GM12874 (cell line): ENCODE measurements around the gene ZNF823.

Experiments used
- TF ChIP-seq, protein P1 (sequence below): IDR thresholded peaks from 2 replicates; pipeline ENCODE4 v1.5.1; 2011; ENCODE audit warnings: low read depth, mild to moderate bottlenecking, control low read depth, low read length, moderate library complexity; ENCODE audit not compliant: insufficient read depth

Gene ZNF823

DNA sequence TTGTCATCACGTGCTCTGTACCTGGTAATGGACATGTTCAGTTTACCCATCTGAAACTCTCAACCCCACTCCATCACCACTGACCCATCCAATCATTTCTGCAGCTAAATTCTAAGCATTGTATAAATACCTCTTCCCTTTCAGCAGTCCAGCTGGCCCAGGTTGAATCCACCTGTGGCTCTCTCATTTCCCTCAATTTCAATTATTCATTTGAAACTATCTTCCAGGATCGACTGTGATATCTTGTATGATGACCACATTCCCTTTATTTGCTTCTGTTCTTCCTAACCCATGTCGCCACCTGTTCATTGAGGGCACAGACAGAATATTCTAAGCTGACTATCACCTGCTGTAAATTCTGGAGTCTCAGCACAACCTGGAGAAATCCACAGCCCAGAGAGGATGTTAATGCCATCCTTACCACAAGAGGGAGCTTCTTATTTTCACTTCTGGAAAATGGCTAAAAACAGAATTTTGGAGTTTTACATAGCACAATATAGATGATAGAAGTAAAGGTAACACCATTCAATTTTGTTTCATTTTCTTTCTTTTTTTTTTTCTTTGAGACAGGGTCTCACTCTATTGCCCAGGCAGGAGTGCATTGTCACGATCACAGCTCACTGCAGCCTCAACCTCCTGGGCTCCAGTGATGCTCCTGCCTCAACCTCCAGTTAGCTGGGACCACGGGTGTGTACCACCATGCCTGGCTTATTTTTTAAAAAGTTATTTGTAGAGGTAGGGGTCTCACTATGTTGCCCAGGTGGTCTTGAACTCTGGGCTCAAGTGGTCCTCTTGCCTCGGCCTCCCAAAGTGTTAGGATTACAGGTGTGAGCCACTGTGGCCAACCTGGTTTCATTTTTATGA is 38.6 kb downstream of the ZNF823 start:
- TF ChIP-seq, protein P1, sequence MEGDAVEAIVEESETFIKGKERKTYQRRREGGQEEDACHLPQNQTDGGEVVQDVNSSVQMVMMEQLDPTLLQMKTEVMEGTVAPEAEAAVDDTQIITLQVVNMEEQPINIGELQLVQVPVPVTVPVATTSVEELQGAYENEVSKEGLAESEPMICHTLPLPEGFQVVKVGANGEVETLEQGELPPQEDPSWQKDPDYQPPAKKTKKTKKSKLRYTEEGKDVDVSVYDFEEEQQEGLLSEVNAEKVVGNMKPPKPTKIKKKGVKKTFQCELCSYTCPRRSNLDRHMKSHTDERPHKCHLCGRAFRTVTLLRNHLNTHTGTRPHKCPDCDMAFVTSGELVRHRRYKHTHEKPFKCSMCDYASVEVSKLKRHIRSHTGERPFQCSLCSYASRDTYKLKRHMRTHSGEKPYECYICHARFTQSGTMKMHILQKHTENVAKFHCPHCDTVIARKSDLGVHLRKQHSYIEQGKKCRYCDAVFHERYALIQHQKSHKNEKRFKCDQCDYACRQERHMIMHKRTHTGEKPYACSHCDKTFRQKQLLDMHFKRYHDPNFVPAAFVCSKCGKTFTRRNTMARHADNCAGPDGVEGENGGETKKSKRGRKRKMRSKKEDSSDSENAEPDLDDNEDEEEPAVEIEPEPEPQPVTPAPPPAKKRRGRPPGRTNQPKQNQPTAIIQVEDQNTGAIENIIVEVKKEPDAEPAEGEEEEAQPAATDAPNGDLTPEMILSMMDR = peak; percentile 32; the same call in 1 of the 2 replicates

GRCh38 chr19:11698231-11698630 is 40.5 kb downstream of the ZNF823 start:
- TF ChIP-seq, protein P1 = no peak

DNA sequence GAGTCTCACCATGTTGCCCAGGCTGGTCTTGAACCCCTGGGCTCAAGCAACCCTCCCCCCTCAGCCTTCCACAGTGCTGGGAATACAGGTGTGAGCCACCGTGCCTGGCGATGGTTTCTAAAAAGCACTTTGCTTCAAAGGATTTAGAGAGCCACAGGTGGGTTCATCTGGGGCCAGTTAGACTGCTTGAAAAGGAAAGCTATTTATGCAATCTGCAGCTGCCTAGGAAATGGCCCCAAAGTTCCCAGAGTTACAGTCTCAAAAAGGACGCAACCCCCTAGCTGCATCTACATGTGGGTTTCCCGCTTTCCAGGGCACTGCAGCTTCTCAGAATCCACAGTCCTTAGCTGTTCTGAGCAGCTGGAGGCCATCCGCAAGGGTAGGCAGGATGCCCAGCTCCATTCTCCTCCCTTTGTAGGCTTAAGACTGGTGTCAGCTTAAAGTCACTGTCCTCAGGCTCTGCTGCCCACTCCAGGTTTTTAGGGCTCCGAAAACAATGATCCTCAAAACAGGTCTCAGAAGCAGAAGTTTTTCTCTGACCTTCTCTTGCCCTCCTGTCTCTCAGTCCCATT is 41.4 kb downstream of the ZNF823 start:
- TF ChIP-seq, protein P1 = no peak

GRCh38 chr19:11694533-11695439 is 44.0 kb downstream of the ZNF823 start:
- TF ChIP-seq, protein P1 = no peak

DNA sequence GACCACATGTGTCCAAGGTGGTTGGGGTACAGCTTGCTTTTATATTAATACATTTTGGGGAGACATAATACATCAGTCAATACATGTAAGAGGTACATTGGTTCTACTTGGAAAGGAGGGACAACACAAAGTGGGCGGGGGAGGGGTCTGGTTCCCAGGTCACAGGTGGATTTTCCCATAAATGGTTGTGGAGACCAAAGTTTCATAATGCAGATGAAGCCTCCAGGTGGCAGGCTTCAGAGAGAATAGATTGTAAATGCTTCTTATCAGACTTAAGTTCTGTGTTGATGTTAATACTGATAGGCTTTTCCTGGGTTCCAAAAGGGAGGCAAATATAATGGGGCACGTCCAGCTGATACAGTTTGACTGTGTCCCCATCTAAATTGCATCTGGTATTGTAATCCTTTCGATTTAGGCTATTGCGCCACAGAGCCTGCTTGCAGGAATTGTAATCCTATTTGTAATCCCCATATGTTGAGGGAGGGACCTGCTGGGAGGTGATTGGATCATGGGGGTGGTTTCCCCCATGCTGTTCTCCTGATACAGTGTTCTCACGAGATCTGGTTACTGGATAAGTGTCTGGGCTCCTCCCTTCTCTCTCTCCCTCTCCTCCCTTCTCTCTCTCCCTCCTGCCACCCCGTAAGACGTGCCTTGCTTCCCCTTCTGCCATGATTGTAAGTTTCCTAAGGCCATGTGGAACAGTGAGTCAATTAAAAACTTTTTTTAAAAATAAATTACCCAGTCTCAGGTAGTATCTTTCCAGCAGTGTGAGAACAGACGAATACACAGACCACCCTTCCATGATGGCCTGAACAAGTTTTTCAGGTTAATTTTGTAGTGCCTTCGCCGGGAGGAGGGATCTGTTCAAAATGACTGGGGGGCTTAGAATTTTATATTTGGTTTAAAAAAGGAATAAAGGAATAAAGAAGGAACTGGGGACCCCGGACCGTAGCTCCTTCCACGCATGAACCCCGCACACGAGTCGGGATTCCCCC is 44.9 kb downstream of the ZNF823 start:
- TF ChIP-seq, protein P1 = no peak

DNA sequence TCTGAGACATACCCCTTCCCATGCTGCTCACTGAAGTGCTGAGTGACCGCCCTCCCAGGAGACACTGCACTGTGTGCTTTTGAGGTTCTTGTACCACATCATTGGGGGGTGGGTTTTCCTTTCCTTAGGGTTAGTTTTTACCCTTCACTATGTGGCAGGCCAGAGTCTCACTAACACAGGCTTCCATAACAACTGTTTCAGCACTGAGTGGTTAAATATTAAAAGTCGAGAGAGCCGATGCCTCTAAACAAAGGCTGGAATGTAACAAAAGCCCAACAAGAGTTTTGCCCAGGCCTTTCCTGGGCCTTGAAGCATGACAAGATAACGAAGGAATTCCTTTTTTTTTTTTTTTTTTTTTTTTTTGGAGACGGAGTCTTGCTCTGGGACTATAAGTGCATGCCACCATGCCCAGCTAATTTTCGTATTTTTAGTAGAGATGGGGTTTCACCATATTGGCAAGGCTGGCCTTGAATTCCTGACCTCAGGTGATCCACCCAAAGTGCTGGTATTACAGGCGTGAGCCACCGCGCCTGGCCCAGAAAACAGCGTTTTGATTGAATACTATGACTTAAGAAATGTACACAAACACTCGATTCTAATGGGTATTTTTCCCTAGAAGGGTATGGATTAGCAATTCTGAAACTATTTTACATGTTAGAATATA is 46.5 kb downstream of the ZNF823 start:
- TF ChIP-seq, protein P1 = no peak
